GM23248 (cell line): Measurements from ENCODE around the gene ACP2. TPM values are rescaled to one million over a fixed set of nuclear protein-coding genes. Genes with fewer than 3 reads are reported as not detected.
"Not testable (repeated sequence)": the region's sequence is repeated elsewhere in the genome, so short reads cannot be mapped to it uniquely, and the experiment has no call there.

Source experiments
- DNase-seq: peaks from one replicate; pipeline ENCODE4 v3.0.0-alpha.2; 2015
- H2AFZ ChIP-seq: fragments of 200-600 bp; sonication (generic); 2 replicates; pipeline ENCODE4 v1.6.1; 2016; ENCODE audit warnings: antibody characterized with exemption
- H3F3A ChIP-seq: fragments of 200-600 bp; sonication (generic); 2 replicates; pipeline ENCODE4 v1.6.1; 2016; ENCODE audit warnings: mild to moderate bottlenecking, antibody characterized with exemption, mixed run types; ENCODE audit not compliant: insufficient read depth
- H3K27ac ChIP-seq: fragments of 200-600 bp; sonication (generic); 2 replicates; pipeline ENCODE4 v1.5.1; 2016; ENCODE audit warnings: mild to moderate bottlenecking
- H3K27me3 ChIP-seq: fragments of 200-600 bp; sonication (generic); replicated peaks from 2 replicates; pipeline ENCODE4 v1.6.1; 2016; ENCODE audit warnings: mild to moderate bottlenecking; ENCODE audit not compliant: insufficient read depth
- H3K36me3 ChIP-seq: fragments of 200-600 bp; sonication (generic); 2 replicates; pipeline ENCODE4 v1.6.1; 2016; ENCODE audit warnings: low read depth, mild to moderate bottlenecking
- H3K4me1 ChIP-seq: fragments of 200-600 bp; sonication (generic); 2 replicates; pipeline ENCODE4 v1.6.1; 2016; ENCODE audit warnings: mild to moderate bottlenecking; ENCODE audit not compliant: insufficient read depth
- H3K4me2 ChIP-seq: fragments of 200-600 bp; sonication (generic); one replicate; pipeline ENCODE4 v1.6.1; 2016; ENCODE audit warnings: mild to moderate bottlenecking; ENCODE audit not compliant: unreplicated experiment
- H3K4me3 ChIP-seq: fragments of 200-600 bp; sonication (generic); 2 replicates; pipeline ENCODE4 v1.5.1; 2016; ENCODE audit warnings: mild to moderate bottlenecking
- H3K79me2 ChIP-seq: fragments of 200-600 bp; sonication (generic); 2 replicates; pipeline ENCODE4 v1.6.1; 2016; ENCODE audit warnings: mild to moderate bottlenecking; ENCODE audit not compliant: insufficient read depth
- H3K9ac ChIP-seq: fragments of 200-600 bp; sonication (generic); 2 replicates; pipeline ENCODE4 v1.6.1; 2016; ENCODE audit warnings: mild to moderate bottlenecking
- H3K9me2 ChIP-seq: fragments of 200-600 bp; sonication (generic); 2 replicates; pipeline ENCODE4 v1.6.1; 2016; ENCODE audit warnings: mixed run types, mild to moderate bottlenecking, moderate library complexity; ENCODE audit not compliant: insufficient read depth
- H3K9me3 ChIP-seq: fragments of 200-600 bp; sonication (generic); one replicate; pipeline ENCODE4 v1.6.1; 2017; ENCODE audit warnings: low read depth
- H4K20me1 ChIP-seq: fragments of 200-600 bp; sonication (generic); 2 replicates; pipeline ENCODE4 v1.6.0; 2016; ENCODE audit not compliant: insufficient read depth
- EZH2 ChIP-seq: fragments of 200-600 bp; sonication (generic); IDR thresholded peaks from 2 replicates; pipeline ENCODE4 v1.6.1; 2018; ENCODE audit warnings: antibody characterized with exemption, mild to moderate bottlenecking; ENCODE audit not compliant: insufficient read depth, poor library complexity, severe bottlenecking
- EZH2phosphoT487 ChIP-seq: fragments of 200-600 bp; sonication (generic); IDR thresholded peaks from 2 replicates; pipeline ENCODE4 v1.6.1; 2018; ENCODE audit warnings: antibody characterized with exemption, moderate library complexity, mild to moderate bottlenecking, low read depth; ENCODE audit not compliant: insufficient read depth
- WGBS, 2 experiments: methylation state at CpG; one replicate each; pipeline ENCODE4 v1.1.6; 2015 to 2017; ENCODE audit warnings: low lambda C conversion rate in 2 of 2, low coverage in 1 of 2; ENCODE audit errors: missing lambda C conversion rate in 2 of 2; 5-methylcytosine and 5-hydroxymethylcytosine counted together
- in situ Hi-C: fragments of 300-500 bp; cut with MboI; formaldehyde crosslinking; loops from 2 replicates; pipeline ENCODE4 v1.15.0; 2020
- polyA plus RNA-seq: library from polyadenylated mRNA; unstranded; fragments of >200 nt; fragmentation: Nextera tagmentation; extraction: Ambion mirVana; gene quantifications from 2 replicates; pipeline ENCODE4 v1.2.1, GENCODE V29; 2016
- total RNA-seq: library from RNA; depleted of rRNA; stranded (reverse); fragments of >200 nt; shearing (Covaris generic); gene quantifications from 2 replicates; pipeline ENCODE4 v1.2.3, GENCODE V29; 2014

ACP2 gene
- total and polyA plus RNA-seq, 2 experiments from 2014 or later: 29.0 to 48.4 TPM

DNA sequence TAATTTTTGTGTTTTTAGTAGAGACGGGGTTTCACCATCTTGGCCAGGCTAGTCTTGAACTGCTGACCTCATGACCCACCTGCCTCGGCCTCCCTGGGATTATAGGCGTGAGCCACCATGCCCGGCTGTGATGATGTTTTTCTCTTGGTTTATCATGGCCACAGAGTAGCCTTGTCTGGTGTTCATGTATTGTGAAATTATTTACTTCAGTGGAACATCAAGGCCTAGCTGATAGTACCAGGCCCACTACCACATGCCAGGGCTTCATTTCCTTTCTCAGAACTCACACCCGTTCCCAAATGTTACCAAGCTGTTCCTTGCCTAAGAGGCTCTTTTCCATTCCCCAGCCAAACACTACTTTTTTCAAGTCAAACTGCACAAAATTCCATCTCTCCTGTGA lies 40.0 kb downstream of the ACP2 start:
- in situ Hi-C loops: no loop called here
- no peak overlapping the region for H3K4me2 ChIP-seq

DNA sequence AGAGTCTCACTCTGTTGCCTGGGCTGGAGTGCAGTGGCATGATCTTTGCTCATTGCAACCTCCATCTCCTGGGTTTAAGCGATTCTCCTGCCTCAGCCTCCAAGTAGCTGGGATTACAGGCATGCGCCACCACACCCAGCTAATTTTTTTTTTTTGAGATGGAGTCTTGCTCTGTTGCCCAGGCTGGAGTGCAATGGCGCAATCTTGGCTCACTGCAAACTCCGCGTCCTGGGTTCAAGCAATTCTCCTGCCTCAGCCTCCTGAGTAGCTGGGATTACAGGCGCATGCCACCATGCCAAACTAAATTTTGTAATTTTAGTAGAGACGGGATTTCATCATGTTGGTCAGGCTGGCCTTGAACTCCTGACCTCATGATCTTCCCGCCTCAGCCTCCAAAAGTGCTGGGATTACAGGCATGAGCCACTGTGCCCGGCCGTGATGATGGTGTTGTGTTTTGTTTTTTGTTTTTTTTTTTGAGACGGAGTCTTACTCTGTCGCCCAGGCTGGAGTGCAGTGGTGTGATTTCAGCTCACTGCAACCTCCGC lies 40.5 kb downstream of the ACP2 start:
- H3K9me3 ChIP-seq, H2AFZ ChIP-seq, H4K20me1 ChIP-seq, in situ Hi-C loops, H3K4me3 ChIP-seq, H3K9me2 ChIP-seq, H3K36me3 ChIP-seq, H3K4me2 ChIP-seq, H3K27ac ChIP-seq, H3K27me3 ChIP-seq, H3K9ac ChIP-seq, H3K79me2 ChIP-seq, DNase-seq: not testable (repeated sequence)
- WGBS, 2 experiments: 90 to 92% methylated on average over 13 of the region's 13 CpGs
- Histone ChIP-seq H3F3A (peaks cover 15% of the 10 kb centered on the region), H3K4me1 (peaks cover 12% of the 10 kb centered on the region)

More for the DNA sequence above, 40.0 kb downstream of the ACP2 start:
- Histone ChIP-seq H3K27me3 (no peaks in the 10 kb centered on the region), H3K79me2 (no peaks in the 10 kb centered on the region), H3K9ac (no peak overlapping the region), H3K4me1 (peaks cover 12% of the 10 kb centered on the region), H3K27ac (no peak overlapping the region), H2AFZ (no peak overlapping the region), H3F3A (peaks cover 15% of the 10 kb centered on the region), H3K9me2 (no peaks in the 10 kb centered on the region), H4K20me1 (no peaks in the 10 kb centered on the region), H3K36me3 (no peaks in the 10 kb centered on the region), H3K9me3 (no peaks in the 10 kb centered on the region), H3K4me3 (no peak overlapping the region)
- WGBS, 2 experiments: 74 to 82% methylated on average over 5 of the region's 5 CpGs
- TF ChIP-seq EZH2phosphoT487 (no peak), EZH2 (no peak)
- no peak for DNase-seq

DNA sequence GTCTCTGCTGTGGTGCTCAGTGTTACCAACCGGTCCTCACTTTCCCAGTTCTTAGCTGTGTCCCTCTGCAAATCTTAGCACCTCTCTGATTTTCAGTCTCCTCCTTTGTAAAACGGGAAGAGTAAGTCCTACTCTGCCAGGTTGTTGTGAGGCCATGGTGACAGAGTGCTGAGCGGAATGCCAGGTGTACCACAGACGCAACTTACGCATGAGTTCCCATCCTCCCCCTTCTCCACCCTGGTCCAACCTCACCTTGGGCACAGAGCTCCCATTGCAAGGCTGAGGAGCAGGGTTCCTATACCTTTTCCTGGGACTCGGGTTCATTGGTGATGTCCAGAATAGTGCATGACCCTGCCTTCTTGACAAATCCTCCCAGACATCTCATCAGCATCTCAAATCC lies 41.2 kb downstream of the ACP2 start:
- H3K4me2 ChIP-seq: no peak overlapping the region
- no peaks in the 10 kb centered on the region for H3K9me3 ChIP-seq
- H3K9me2 ChIP-seq: no peaks in the 10 kb centered on the region
- H3K4me3 ChIP-seq: no peak overlapping the region
- no peak overlapping the region for H3K27ac ChIP-seq
- H3K4me1 ChIP-seq: peaks cover 12% of the 10 kb centered on the region
- no peak for TF ChIP-seq EZH2phosphoT487
- TF ChIP-seq EZH2: no peak
- peaks cover 15% of the 10 kb centered on the region for H3F3A ChIP-seq
- no peak for DNase-seq
- H3K9ac ChIP-seq: no peak overlapping the region
- H3K36me3 ChIP-seq: no peaks in the 10 kb centered on the region
- no peak overlapping the region for H2AFZ ChIP-seq
- 70 to 72% methylated on average over 6 of the region's 6 CpGs for WGBS, 2 experiments
- H3K79me2 ChIP-seq: no peaks in the 10 kb centered on the region
- no peaks in the 10 kb centered on the region for H3K27me3 ChIP-seq
- in situ Hi-C loops: no loop called here
- no peaks in the 10 kb centered on the region for H4K20me1 ChIP-seq

DNA sequence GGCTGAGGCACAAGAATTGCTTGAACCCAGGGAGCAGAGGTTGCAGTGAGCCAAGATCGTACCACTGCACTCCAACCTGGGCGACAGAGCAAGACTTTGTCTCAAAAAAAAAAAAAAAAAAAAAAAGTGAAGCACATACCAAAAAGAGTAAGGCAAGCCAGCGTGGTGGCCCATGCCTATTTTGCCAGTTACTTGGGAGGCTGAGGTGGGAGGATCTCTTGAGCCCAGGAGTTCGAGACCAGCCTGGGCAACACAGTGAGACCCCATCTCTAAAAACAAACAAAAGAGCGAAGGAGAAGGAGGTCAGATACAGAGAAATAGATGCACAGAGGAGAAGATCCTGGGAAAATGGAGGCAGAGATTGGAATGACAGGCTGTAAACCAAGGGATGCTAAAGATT lies 42.0 kb downstream of the ACP2 start:
- H3K9ac ChIP-seq, H3K9me3 ChIP-seq, H3K9me2 ChIP-seq, H3K27me3 ChIP-seq, DNase-seq, H3K4me2 ChIP-seq, H3K27ac ChIP-seq, H3K36me3 ChIP-seq, in situ Hi-C loops, H3K4me3 ChIP-seq, H4K20me1 ChIP-seq, H3K79me2 ChIP-seq, H2AFZ ChIP-seq: not testable (repeated sequence)
- WGBS, 2 experiments: 85 to 91% methylated on average over 5 of the region's 5 CpGs
- peaks cover 12% of the 10 kb centered on the region for H3K4me1 ChIP-seq
- peaks cover 15% of the 10 kb centered on the region for H3F3A ChIP-seq

DNA sequence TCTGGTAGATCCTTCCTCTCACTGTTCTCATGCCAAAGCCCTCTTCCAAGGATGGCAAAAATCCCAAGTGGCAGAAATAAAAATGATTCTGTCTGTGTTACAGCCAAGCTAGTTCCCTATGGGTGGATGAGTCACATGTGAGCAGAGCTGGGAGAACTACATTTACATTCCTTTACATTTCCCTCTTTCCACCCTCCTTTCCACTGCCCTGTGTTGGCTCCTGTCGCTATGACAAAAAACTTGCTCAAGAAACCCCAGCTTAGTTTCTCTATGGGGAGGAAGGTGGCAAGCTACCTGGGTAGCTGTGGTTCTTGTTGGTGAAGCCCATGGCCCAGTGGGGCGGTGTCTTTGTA lies 44.0 kb downstream of the ACP2 start:
- Histone ChIP-seq H3K9me3 (no peaks in the 10 kb centered on the region), H3K27ac (peak overlapping the region; percentile 35; the same call in 1 of the 2 replicates), H3K4me2 (peak overlapping the region; percentile 57), H3K27me3 (no peaks in the 10 kb centered on the region), H3K36me3 (no peaks in the 10 kb centered on the region), H3K9ac (peak overlapping the region; percentile 6; the same call in 1 of the 2 replicates), H3K79me2 (no peaks in the 10 kb centered on the region), H3F3A (peaks cover 15% of the 10 kb centered on the region), H3K9me2 (no peaks in the 10 kb centered on the region), H3K4me3 (no peak overlapping the region), H4K20me1 (no peaks in the 10 kb centered on the region), H2AFZ (no peak overlapping the region), H3K4me1 (peaks cover 12% of the 10 kb centered on the region)
- DNase-seq: peak; percentile 81
- TF ChIP-seq EZH2: no peak
- TF ChIP-seq EZH2phosphoT487: no peak
- in situ Hi-C loops: no loop called here
- WGBS, 2 experiments: 50 to 57% methylated on average over 2 of the region's 2 CpGs
